Retinal pigment epithelial cell (primary cell): ENCODE measurements around the gene YAP1.
A peak's percentile ranks its signal among the peaks of the same experiment; 100 is the strongest.

Experiments used
- DNase-seq: peaks from one replicate; pipeline ENCODE4 v3.0.0-alpha.2; 2010; ENCODE audit warnings: low read depth
- H3K4me3 ChIP-seq: 2 replicates; pipeline ENCODE4 v1.5.1; 2011; ENCODE audit warnings: mild to moderate bottlenecking, low read length, control low read depth, moderate library complexity
- CTCF ChIP-seq: conservative IDR thresholded peaks from 2 replicates; pipeline ENCODE4 v1.5.1; 2011; ENCODE audit warnings: low read depth, low read length, control low read depth, inconsistent platforms

The YAP1 gene

GRCh38 chr11:102214623-102215022 lies 104.4 kb downstream of the YAP1 start:
- no peak for DNase-seq
- TF ChIP-seq CTCF: no peak
- no peak overlapping the region for H3K4me3 ChIP-seq

GRCh38 chr11:102216433-102217075 lies 106.3 kb downstream of the YAP1 start:
- no peak overlapping the region for H3K4me3 ChIP-seq
- no peak for TF ChIP-seq CTCF
- peak; percentile 45 for DNase-seq

GRCh38 chr11:102220728-102221467 lies 110.7 kb downstream of the YAP1 start:
- TF ChIP-seq CTCF: no peak
- no peak overlapping the region for H3K4me3 ChIP-seq
- DNase-seq: no peak

GRCh38 chr11:102223859-102224258 lies 113.6 kb downstream of the YAP1 start:
- no peak overlapping the region for H3K4me3 ChIP-seq
- DNase-seq: peak; percentile 86
- no peak for TF ChIP-seq CTCF

- no peak overlapping the region for H3K4me3 ChIP-seq
- no peak for TF ChIP-seq CTCF
Observed at GRCh38 chr11:102225689-102226568, 115.7 kb downstream of the YAP1 start.

GRCh38 chr11:102226702-102227490 lies 116.6 kb downstream of the YAP1 start:
- no peak overlapping the region for H3K4me3 ChIP-seq
- no peak for TF ChIP-seq CTCF
- DNase-seq: peak; percentile 37

More at GRCh38 chr11:102225689-102226568, 115.7 kb downstream of the YAP1 start:
- DNase-seq: peak; percentile 55
